ENCODE results near the gene CDH23.
"Not testable (repeated sequence)": the region's sequence is repeated elsewhere in the genome, so short reads cannot be mapped to it uniquely, and the experiment has no call there.

Gene CDH23

DNA sequence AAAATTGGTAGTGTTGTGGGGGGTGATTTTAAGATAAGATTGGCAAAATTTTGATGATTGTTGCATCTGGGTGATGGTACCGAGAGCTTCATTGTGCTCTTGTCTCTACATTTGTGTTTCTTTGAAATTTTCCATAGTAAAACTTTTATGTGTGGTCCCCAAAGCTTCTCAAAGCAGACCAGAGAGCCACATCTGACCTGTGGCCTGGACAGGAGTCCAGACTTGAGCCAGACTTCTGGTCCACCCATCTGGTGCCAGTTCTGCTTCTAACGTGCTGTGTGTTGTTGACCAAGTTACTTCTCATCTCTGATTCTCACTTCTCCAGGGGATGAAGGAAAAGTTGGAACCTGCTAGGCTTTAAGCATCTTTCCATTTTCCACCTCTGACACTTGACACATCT lies 202.8 kb downstream of the CDH23 start:
- H3K4me3 ChIP-seq (ENCODE audit: low read depth, low read length), result no peak overlapping the region
- TF ChIP-seq, protein P1, sequence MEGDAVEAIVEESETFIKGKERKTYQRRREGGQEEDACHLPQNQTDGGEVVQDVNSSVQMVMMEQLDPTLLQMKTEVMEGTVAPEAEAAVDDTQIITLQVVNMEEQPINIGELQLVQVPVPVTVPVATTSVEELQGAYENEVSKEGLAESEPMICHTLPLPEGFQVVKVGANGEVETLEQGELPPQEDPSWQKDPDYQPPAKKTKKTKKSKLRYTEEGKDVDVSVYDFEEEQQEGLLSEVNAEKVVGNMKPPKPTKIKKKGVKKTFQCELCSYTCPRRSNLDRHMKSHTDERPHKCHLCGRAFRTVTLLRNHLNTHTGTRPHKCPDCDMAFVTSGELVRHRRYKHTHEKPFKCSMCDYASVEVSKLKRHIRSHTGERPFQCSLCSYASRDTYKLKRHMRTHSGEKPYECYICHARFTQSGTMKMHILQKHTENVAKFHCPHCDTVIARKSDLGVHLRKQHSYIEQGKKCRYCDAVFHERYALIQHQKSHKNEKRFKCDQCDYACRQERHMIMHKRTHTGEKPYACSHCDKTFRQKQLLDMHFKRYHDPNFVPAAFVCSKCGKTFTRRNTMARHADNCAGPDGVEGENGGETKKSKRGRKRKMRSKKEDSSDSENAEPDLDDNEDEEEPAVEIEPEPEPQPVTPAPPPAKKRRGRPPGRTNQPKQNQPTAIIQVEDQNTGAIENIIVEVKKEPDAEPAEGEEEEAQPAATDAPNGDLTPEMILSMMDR (IDR thresholded peaks at IDR 0.05; ENCODE audit: borderline replicate concordance, insufficient read depth, low read depth, low read length), result no peak

DNA sequence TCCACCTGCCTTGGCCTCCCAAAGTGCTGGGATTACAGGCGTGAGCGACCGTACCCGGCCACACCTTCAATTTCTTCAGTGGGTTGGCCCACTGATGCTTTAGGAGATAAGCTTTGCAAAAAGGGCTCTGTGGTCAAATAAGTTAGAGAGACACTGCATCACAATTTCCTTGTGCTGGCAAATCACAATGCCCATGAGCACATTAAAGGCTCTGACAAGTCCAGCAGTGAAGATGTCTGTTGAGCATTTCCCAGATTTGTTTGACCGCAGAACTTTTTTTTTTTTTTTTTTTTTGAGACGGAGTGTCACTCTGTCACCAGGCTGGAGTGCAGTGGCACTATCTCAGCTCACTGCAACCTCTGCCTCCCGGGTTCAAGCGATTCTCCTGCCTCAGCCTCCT lies 203.5 kb downstream of the CDH23 start:
- H3K4me3 ChIP-seq (ENCODE audit: low read depth, low read length), result not testable (repeated sequence)

DNA sequence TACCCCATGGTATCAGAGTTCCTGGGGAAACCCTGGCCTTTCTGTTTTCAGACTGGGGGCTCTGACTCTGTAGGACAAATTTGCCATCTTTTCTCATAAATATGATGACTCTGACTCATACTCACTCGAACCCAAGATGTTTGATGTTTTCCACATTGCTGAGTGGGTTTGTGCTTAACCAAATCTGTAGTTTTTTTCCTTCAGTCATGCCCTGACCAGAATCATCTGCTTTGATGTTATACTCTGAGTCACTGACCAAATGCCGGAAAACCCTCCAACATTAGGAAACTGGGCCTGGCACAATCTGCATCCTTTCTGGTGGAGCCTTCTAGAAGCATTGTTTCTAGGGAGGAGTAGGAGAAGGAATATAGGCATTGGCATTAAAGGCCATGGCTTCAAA lies 204.1 kb downstream of the CDH23 start:
- no peak overlapping the region for H3K4me3 ChIP-seq (ENCODE audit: low read depth, low read length)
- TF ChIP-seq, protein P1 (IDR thresholded peaks at IDR 0.05; ENCODE audit: borderline replicate concordance, insufficient read depth, low read depth, low read length), result no peak

DNA sequence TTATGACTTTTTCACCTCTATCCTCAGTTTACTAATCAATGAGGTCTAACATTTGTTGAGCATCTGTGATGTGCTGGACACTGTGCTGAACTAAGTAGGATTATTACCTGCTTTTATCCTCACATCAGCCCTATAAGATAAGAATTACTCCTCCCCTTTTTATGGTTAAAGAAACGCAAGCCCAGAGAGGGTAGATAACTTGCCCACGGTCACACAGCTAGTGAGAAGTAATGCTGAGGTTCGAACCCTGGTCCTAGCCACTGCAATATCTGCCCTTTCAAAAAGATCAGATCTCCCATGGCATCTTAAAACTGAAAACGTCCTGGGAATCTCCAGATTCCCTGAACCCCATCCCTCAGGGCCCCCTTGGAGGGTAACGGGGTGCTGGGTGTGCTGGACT lies 204.6 kb downstream of the CDH23 start:
- TF ChIP-seq, protein P1 (IDR thresholded peaks at IDR 0.05; ENCODE audit: borderline replicate concordance, insufficient read depth, low read depth, low read length), result no peak
- H3K4me3 ChIP-seq (ENCODE audit: low read depth, low read length), result no peak overlapping the region

DNA sequence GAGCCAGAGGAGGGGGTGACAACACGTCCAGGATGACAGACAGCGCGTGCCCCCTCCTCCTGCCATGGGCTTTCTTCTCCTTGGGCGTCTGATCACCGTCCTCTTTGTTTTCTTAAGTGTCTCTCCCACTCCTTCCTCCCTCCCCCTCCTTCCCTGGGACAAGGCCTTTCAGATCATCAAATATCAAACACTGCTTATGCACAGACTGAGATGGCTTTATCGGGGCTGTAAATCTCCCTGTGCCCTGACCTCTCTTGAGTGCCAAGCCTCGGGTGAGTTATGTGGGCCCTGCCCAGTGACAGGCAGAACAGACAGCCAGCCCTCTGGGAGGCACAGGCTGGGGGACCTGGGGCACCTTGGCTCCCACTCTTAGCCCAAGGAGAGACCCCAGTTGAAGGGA lies 206.4 kb downstream of the CDH23 start:
- H3K4me3 ChIP-seq (ENCODE audit: low read depth, low read length), result no peak overlapping the region
- TF ChIP-seq, protein P1 (IDR thresholded peaks at IDR 0.05; ENCODE audit: borderline replicate concordance, insufficient read depth, low read depth, low read length), result no peak

DNA sequence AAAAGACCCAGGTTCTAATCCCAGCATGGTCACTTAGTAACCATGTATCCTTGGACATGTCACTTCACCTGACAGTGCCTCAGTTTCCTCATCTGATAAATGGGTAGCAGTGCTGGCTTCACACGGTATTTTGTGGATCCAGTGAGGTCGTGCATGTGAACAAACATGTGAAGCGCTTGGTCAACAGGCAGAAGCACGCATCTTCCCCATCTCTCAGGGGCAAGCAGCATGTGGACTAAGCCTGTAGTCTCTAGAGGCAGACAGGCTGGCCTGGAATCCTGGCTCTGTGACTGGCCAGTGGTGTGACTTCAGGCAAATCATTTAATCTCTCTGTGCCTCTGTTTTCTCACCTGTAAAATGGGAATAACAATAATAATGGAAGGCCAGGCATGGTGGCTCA lies 207.0 kb downstream of the CDH23 start:
- TF ChIP-seq, protein P1 (IDR thresholded peaks at IDR 0.05; ENCODE audit: borderline replicate concordance, insufficient read depth, low read depth, low read length), result no peak
- no peak overlapping the region for H3K4me3 ChIP-seq (ENCODE audit: low read depth, low read length)

DNA sequence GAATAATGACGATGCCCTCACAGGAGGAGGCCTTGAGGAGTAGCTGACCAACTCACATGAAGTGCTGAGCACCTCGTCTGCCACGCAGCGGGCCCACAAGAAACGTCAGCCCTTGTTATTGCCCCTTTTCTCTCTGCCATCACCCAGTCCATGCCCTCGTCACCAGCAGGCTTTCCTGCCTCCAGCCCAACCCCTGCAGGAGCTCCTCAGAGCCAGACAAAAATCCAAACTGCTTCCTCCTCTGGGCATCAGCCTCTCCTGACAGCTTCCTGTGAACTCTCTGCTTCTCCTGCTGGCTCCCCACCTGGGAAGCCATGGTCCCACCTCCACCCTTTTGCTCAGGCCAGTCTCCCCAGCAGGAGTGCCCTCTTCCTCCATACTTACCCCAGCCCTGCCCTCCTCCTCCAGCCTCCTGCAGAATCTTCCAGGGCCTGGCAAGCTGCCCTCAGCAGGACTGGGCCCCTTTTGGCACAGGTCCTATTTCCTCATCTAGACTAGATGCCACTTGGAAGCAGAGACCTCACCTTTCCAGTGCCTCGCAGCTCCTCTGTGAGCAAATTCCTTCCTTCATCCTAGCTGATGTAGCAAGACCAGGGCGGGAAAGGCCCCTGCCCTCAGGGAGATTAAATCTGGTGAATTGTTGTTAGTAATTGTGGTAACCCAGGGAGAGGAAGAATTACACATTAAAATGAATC lies 207.8 kb downstream of the CDH23 start:
- TF ChIP-seq, protein P1 (IDR thresholded peaks at IDR 0.05; ENCODE audit: borderline replicate concordance, insufficient read depth, low read depth, low read length), result no peak
- no peak overlapping the region for H3K4me3 ChIP-seq (ENCODE audit: low read depth, low read length)

All from GM12875 (cell line).